HEK293 (cell line): ENCODE results near the gene SLC47A2.

Experiments used
- GLI2 ChIP-seq: fragments of 450-650 bp; formaldehyde crosslinking; IDR thresholded peaks from 2 replicates; pipeline ENCODE4; 2017; ENCODE audit warnings: missing biosample characterization, missing genetic modification characterization, low read depth, borderline replicate concordance
- IKZF3 ChIP-seq: fragments of 450-650 bp; IDR thresholded peaks from 2 replicates; pipeline ENCODE4 v1.5.0; 2018; ENCODE audit warnings: missing biosample characterization, mild to moderate bottlenecking, missing genetic modification characterization, moderate library complexity
- KLF17 ChIP-seq: fragments of 450-650 bp; formaldehyde crosslinking; IDR thresholded peaks from 2 replicates; pipeline ENCODE4 v1.5.1; 2016; ENCODE audit warnings: missing biosample characterization, missing genetic modification characterization
- PRDM1 ChIP-seq: fragments of 450-650 bp; formaldehyde crosslinking; IDR thresholded peaks from 2 replicates; pipeline ENCODE4; 2016; ENCODE audit warnings: missing biosample characterization, missing genetic modification characterization
- REPIN1 ChIP-seq: fragments of 450-650 bp; formaldehyde crosslinking; IDR thresholded peaks from 2 replicates; pipeline ENCODE4 v1.5.1; 2017; ENCODE audit warnings: missing biosample characterization, missing genetic modification characterization, low read depth
- YY1 ChIP-seq: fragments of 450-650 bp; formaldehyde crosslinking; IDR thresholded peaks from 2 replicates; pipeline ENCODE4 v1.5.1; 2018; ENCODE audit warnings: missing biosample characterization, missing genetic modification characterization
- ZBTB11 ChIP-seq: fragments of 450-650 bp; formaldehyde crosslinking; conservative IDR thresholded peaks from 2 replicates; pipeline ENCODE4 v1.5.1; 2016; ENCODE audit warnings: low read depth, missing biosample characterization, missing genetic modification characterization
- ZEB2 ChIP-seq: fragments of 450-650 bp; formaldehyde crosslinking; IDR thresholded peaks from 2 replicates; pipeline ENCODE4 v1.5.1; 2016; ENCODE audit warnings: missing biosample characterization, missing genetic modification characterization
- ZNF114 ChIP-seq: fragments of 450-650 bp; formaldehyde crosslinking; IDR thresholded peaks from 2 replicates; pipeline ENCODE4 v1.5.0; 2017; ENCODE audit warnings: missing biosample characterization, missing genetic modification characterization
- ZNF146 ChIP-seq: fragments of 450-650 bp; formaldehyde crosslinking; IDR thresholded peaks from 2 replicates; pipeline ENCODE4 v1.5.1; 2016; ENCODE audit warnings: missing biosample characterization, missing genetic modification characterization
- ZNF174 ChIP-seq: fragments of 450-650 bp; formaldehyde crosslinking; IDR thresholded peaks from 2 replicates; pipeline ENCODE4 v1.5.0; 2017; ENCODE audit warnings: missing biosample characterization, mild to moderate bottlenecking, missing genetic modification characterization
- ZNF19 ChIP-seq: fragments of 450-650 bp; formaldehyde crosslinking; IDR thresholded peaks from 2 replicates; pipeline ENCODE4; 2016; ENCODE audit warnings: missing biosample characterization, missing genetic modification characterization, low read depth
- ZNF211 ChIP-seq: fragments of 450-650 bp; formaldehyde crosslinking; IDR thresholded peaks from 2 replicates; pipeline ENCODE4 v1.5.1; 2016; ENCODE audit warnings: low read depth, missing biosample characterization, missing genetic modification characterization
- ZNF302 ChIP-seq: fragments of 450-650 bp; formaldehyde crosslinking; IDR thresholded peaks from 2 replicates; pipeline ENCODE4 v1.5.1; 2016; ENCODE audit warnings: missing biosample characterization, missing genetic modification characterization, low read depth
- ZNF311 ChIP-seq: fragments of 450-650 bp; formaldehyde crosslinking; IDR thresholded peaks from 2 replicates; pipeline ENCODE4 v1.5.1; 2017; ENCODE audit warnings: missing biosample characterization, missing genetic modification characterization, borderline replicate concordance
- ZNF341 ChIP-seq: fragments of 450-650 bp; formaldehyde crosslinking; IDR thresholded peaks from 2 replicates; pipeline ENCODE4; 2016; ENCODE audit warnings: low read depth, missing biosample characterization, missing genetic modification characterization
- ZNF37A ChIP-seq: fragments of 450-650 bp; IDR thresholded peaks from 2 replicates; pipeline ENCODE4 v1.5.1; 2018; ENCODE audit warnings: missing biosample characterization, missing genetic modification characterization
- ZNF518A ChIP-seq: fragments of 450-650 bp; formaldehyde crosslinking; conservative IDR thresholded peaks from 2 replicates; pipeline ENCODE4 v1.5.1; 2016; ENCODE audit warnings: low read depth, missing biosample characterization, missing genetic modification characterization
- ZNF529 ChIP-seq: fragments of 450-650 bp; formaldehyde crosslinking; IDR thresholded peaks from 2 replicates; pipeline ENCODE4 v1.5.1; 2017; ENCODE audit warnings: missing genetic modification characterization, missing biosample characterization; ENCODE audit not compliant: insufficient replicate concordance
- ZNF544 ChIP-seq: fragments of 450-650 bp; formaldehyde crosslinking; IDR thresholded peaks from 2 replicates; pipeline ENCODE4 v1.5.0; 2017; ENCODE audit warnings: missing biosample characterization, missing genetic modification characterization
- ZNF555 ChIP-seq: fragments of 450-650 bp; formaldehyde crosslinking; conservative IDR thresholded peaks from 2 replicates; pipeline ENCODE4 v1.5.1; 2017; ENCODE audit warnings: missing biosample characterization, mild to moderate bottlenecking, missing genetic modification characterization, inconsistent platforms
- ZNF600 ChIP-seq: fragments of 450-650 bp; formaldehyde crosslinking; IDR thresholded peaks from 2 replicates; pipeline ENCODE4 v1.5.1; 2016; ENCODE audit warnings: missing biosample characterization, missing genetic modification characterization
- ZNF664 ChIP-seq: fragments of 450-650 bp; formaldehyde crosslinking; IDR thresholded peaks from 2 replicates; pipeline ENCODE4 v1.5.1; 2016; ENCODE audit warnings: missing biosample characterization, missing genetic modification characterization
- ZNF677 ChIP-seq: fragments of 450-650 bp; IDR thresholded peaks from 2 replicates; pipeline ENCODE4 v1.5.0; 2018; ENCODE audit warnings: missing biosample characterization, mild to moderate bottlenecking, missing genetic modification characterization, moderate library complexity
- ZNF692 ChIP-seq: fragments of 450-650 bp; formaldehyde crosslinking; IDR thresholded peaks from 2 replicates; pipeline ENCODE4 v1.5.1; 2016; ENCODE audit warnings: missing biosample characterization, missing genetic modification characterization
- ZNF76 ChIP-seq: fragments of 450-650 bp; formaldehyde crosslinking; IDR thresholded peaks from 2 replicates; pipeline ENCODE4; 2016; ENCODE audit warnings: low read depth, missing biosample characterization, missing genetic modification characterization, borderline replicate concordance
- ZNF843 ChIP-seq: fragments of 450-650 bp; formaldehyde crosslinking; IDR thresholded peaks from 2 replicates; pipeline ENCODE4 v1.5.1; 2016; ENCODE audit warnings: missing biosample characterization, missing genetic modification characterization

SLC47A2 gene

GRCh38 chr17:19647697-19648474 is 68.5 kb downstream of the SLC47A2 start (continued):
- TF ChIP-seq ZNF19 (no peak), REPIN1 (no peak), ZNF600 (tag by site-specific recombination) (peak; percentile 57; the same call in 1 of the 2 replicates), ZNF76 (tag by site-specific recombination) (peak; percentile 96), ZNF544 (no peak), ZNF302 (0 out of 2 replicates have a peak, but pooled peaks have one; percentile 22), ZNF518A (tag by site-specific recombination) (0 out of 2 replicates have a peak, but pooled peaks have one; percentile 22), ZNF692 (tag by site-specific recombination) (no peak), PRDM1 (tag by site-specific recombination) (peak; percentile 81), IKZF3 (tag by site-specific recombination) (peak; percentile 54), ZNF529 (tag by site-specific recombination) (no peak), ZNF341 (tag by site-specific recombination) (no peak), YY1 (tag by site-specific recombination) (peak; percentile 92), ZNF843 (tag by site-specific recombination) (0 out of 2 replicates have a peak, but pooled peaks have one; percentile 10), ZNF146 (peak; percentile 32; the same call in 1 of the 2 replicates), ZNF114 (tag by site-specific recombination) (no peak), ZNF211 (no peak), ZNF677 (tag by site-specific recombination) (no peak), ZNF174 (tag by site-specific recombination) (no peak), ZNF37A (tag by site-specific recombination) (no peak), ZNF664 (0 out of 2 replicates have a peak, but pooled peaks have one; percentile 1), GLI2 (tag by site-specific recombination) (no peak), ZNF311 (tag by site-specific recombination) (no peak), ZBTB11 (peak; percentile 97), KLF17 (tag by site-specific recombination) (0 out of 2 replicates have a peak, but pooled peaks have one; percentile 35), ZNF555 (tag by site-specific recombination) (no peak), ZEB2 (tag by site-specific recombination) (peak; percentile 14; the same call in 1 of the 2 replicates)
